ENCODE results near the gene C1QL1. TPM values are rescaled to one million over a fixed set of nuclear protein-coding genes. Genes with fewer than 3 reads are reported as not detected.
A peak's percentile ranks its signal among the peaks of the same experiment; 100 is the strongest.

Gene C1QL1
- polyA plus RNA-seq, 1 donor from 2014 or later, result 0.19 TPM

DNA sequence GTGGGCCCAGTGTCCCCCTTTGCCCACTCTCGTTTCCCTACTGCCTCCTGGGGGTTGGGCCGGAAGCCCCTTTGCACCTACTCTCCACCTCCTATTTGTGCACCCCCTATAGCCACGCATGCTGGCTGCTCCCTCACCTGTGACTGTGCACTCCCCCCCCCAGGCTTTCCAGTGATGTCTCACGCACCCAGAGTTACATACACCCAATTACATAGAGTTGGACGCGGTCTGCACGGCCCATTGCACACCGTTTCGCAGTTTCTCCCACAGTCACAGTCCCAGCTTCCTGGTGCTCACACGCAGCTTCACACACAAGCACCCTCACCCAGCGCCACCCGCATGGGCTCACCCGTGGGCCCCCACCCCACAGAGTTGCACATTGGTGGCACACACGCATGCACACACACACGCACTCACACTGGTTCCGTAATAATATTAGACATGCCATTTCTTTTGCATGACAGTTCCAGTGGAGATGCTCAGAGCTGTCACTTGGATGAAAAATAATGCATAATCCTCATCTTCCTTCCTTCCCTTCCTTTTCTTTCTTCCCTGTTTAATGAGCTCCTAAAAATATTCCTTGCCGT lies 21.5 kb upstream of the C1QL1 start:
- Histone ChIP-seq H3K4me2 (ENCODE audit: low read length) (peak overlapping the region; percentile 48), H2AFZ (ENCODE audit: low read depth, low read length) (no peak overlapping the region), H3K4me3 (ENCODE audit: low read length) (peak overlapping the region; percentile 44), H3K9me3 (ENCODE audit: low read length) (no peaks in the 10 kb centered on the region), H4K20me1 (ENCODE audit: insufficient read depth) (no peaks in the 10 kb centered on the region), H3K27me3 (ENCODE audit: insufficient read depth, low read depth, low read length) (no peaks in the 10 kb centered on the region), H3K27ac (ENCODE audit: low read length) (peak overlapping the region; percentile 81), H3K9ac (ENCODE audit: low read length) (peak overlapping the region; percentile 42), H3K79me2 (replicated peaks; ENCODE audit: insufficient read depth, low read length) (no peaks in the 10 kb centered on the region), H3K9me2 (ENCODE audit: insufficient read depth, low read length) (no peaks in the 10 kb centered on the region), H3K36me3 (ENCODE audit: insufficient read depth, low read length) (no peaks in the 10 kb centered on the region), H3F3A (ENCODE audit: insufficient read depth, low read length, poor library complexity, severe bottlenecking) (no peaks in the 10 kb centered on the region)
- TF ChIP-seq EP300 (conservative IDR thresholded peaks at IDR 0.05; ENCODE audit: poor library complexity, severe bottlenecking) (peak; percentile 85), SMC3 (conservative IDR thresholded peaks at IDR 0.05; ENCODE audit: poor library complexity) (no peak), POLR2AphosphoS5 (IDR thresholded peaks at IDR 0.05) (peak; percentile 56), MXI1 (conservative IDR thresholded peaks at IDR 0.05; ENCODE audit: poor library complexity, severe bottlenecking) (no peak), RAD21 (conservative IDR thresholded peaks at IDR 0.05) (no peak)
- TF ChIP-seq, protein P1, sequence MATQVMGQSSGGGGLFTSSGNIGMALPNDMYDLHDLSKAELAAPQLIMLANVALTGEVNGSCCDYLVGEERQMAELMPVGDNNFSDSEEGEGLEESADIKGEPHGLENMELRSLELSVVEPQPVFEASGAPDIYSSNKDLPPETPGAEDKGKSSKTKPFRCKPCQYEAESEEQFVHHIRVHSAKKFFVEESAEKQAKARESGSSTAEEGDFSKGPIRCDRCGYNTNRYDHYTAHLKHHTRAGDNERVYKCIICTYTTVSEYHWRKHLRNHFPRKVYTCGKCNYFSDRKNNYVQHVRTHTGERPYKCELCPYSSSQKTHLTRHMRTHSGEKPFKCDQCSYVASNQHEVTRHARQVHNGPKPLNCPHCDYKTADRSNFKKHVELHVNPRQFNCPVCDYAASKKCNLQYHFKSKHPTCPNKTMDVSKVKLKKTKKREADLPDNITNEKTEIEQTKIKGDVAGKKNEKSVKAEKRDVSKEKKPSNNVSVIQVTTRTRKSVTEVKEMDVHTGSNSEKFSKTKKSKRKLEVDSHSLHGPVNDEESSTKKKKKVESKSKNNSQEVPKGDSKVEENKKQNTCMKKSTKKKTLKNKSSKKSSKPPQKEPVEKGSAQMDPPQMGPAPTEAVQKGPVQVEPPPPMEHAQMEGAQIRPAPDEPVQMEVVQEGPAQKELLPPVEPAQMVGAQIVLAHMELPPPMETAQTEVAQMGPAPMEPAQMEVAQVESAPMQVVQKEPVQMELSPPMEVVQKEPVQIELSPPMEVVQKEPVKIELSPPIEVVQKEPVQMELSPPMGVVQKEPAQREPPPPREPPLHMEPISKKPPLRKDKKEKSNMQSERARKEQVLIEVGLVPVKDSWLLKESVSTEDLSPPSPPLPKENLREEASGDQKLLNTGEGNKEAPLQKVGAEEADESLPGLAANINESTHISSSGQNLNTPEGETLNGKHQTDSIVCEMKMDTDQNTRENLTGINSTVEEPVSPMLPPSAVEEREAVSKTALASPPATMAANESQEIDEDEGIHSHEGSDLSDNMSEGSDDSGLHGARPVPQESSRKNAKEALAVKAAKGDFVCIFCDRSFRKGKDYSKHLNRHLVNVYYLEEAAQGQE (IDR thresholded peaks at IDR 0.05; ENCODE audit: borderline replicate concordance), result no peak

DNA sequence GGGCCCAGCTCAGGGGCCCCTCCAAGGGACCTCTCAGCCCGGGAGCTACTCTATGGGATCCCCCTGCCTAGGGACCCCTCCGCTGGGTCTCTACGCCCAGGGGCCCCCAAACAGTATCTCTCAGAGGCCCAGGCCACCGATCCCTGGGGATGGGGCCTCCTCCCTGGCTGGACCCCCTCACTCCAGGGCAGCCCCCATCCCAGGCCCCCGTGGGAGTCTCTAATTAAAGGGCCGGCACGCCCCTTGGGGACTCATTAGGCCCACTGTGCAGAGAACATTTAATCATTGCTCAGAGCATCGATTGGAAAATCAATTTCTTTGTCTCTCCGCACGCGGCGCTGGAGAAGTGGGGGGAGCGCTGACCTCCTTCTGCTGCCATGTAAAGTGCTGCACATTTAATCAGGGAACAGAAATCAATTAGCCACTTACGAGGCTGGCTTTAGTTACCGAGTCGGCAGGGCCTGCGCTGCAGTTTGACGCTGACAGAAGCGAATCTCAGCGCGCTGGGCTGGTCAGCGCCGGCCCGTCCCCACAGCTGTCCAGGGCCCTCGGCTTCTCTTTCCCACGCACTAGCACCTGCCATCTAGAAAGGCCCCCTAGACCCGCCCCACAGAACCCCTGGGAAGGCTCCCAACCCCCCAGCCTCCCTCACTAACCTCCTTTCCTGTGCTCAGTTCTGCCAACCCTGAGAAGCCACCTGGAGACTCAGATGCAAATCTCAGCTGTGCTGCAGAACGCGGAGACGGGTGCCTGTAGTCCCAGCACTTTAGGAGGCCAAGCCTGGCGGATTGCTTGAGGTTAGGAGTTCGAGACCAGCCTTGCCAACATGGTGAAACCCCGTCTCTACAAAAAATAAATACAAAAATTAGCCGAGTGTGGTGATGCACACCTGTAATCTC lies 20.2 kb upstream of the C1QL1 start:
- Histone ChIP-seq H3K36me3 (ENCODE audit: insufficient read depth, low read length) (no peaks in the 10 kb centered on the region), H3K27ac (ENCODE audit: low read length) (peak overlapping the region; percentile 34), H3K27me3 (ENCODE audit: insufficient read depth, low read depth, low read length) (no peaks in the 10 kb centered on the region), H3K9me2 (ENCODE audit: insufficient read depth, low read length) (no peaks in the 10 kb centered on the region), H3F3A (ENCODE audit: insufficient read depth, low read length, poor library complexity, severe bottlenecking) (no peaks in the 10 kb centered on the region), H3K9me3 (ENCODE audit: low read length) (no peaks in the 10 kb centered on the region), H2AFZ (ENCODE audit: low read depth, low read length) (no peak overlapping the region), H3K4me3 (ENCODE audit: low read length) (peak overlapping the region; percentile 53), H3K4me2 (ENCODE audit: low read length) (no peak overlapping the region), H3K79me2 (replicated peaks; ENCODE audit: insufficient read depth, low read length) (no peaks in the 10 kb centered on the region), H3K9ac (ENCODE audit: low read length) (peak overlapping the region; percentile 34), H4K20me1 (ENCODE audit: insufficient read depth) (no peaks in the 10 kb centered on the region)
- TF ChIP-seq SMC3 (conservative IDR thresholded peaks at IDR 0.05; ENCODE audit: poor library complexity), result no peak

DNA sequence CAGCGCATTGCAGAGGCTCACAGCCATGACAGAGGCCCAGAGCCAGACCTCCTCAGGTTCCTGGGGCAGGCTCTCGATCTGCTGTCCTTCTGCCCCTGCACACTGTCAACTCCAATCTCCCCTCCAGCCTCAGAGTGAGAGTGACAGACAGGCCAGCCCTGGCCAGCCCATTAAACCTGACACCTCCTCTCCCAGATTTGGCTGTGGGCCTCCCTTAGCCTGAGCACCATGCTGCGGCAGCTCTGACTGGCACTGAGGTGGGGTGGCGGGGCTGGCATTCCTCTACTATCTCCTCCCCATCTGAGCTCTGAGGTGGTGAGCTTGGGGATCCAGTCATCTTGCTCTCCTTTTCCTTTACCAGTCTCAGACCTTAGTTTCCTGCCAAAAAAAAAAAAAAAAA lies 15.5 kb upstream of the C1QL1 start:
- H3K27ac ChIP-seq (ENCODE audit: low read length), result no peak overlapping the region
- H4K20me1 ChIP-seq (ENCODE audit: insufficient read depth), result no peaks in the 10 kb centered on the region

More for the DNA sequence above, 15.5 kb upstream of the C1QL1 start:
- Histone ChIP-seq H3K9me2 (ENCODE audit: insufficient read depth, low read length) (no peaks in the 10 kb centered on the region), H3K79me2 (replicated peaks; ENCODE audit: insufficient read depth, low read length) (no peaks in the 10 kb centered on the region), H3K36me3 (ENCODE audit: insufficient read depth, low read length) (no peaks in the 10 kb centered on the region), H3F3A (ENCODE audit: insufficient read depth, low read length, poor library complexity, severe bottlenecking) (no peaks in the 10 kb centered on the region), H3K27me3 (ENCODE audit: insufficient read depth, low read depth, low read length) (no peaks in the 10 kb centered on the region), H3K9me3 (ENCODE audit: low read length) (no peaks in the 10 kb centered on the region), H2AFZ (ENCODE audit: low read depth, low read length) (no peak overlapping the region), H3K9ac (ENCODE audit: low read length) (no peak overlapping the region), H3K4me2 (ENCODE audit: low read length) (no peak overlapping the region), H3K4me3 (ENCODE audit: low read length) (no peak overlapping the region)
- TF ChIP-seq SMC3 (conservative IDR thresholded peaks at IDR 0.05; ENCODE audit: poor library complexity) (no peak), POLR2AphosphoS5 (IDR thresholded peaks at IDR 0.05) (no peak), EP300 (conservative IDR thresholded peaks at IDR 0.05; ENCODE audit: poor library complexity, severe bottlenecking) (no peak), EZH2 (IDR thresholded peaks at IDR 0.05; ENCODE audit: borderline replicate concordance, insufficient read depth, low read length, poor library complexity, severe bottlenecking) (no peak), RAD21 (conservative IDR thresholded peaks at IDR 0.05) (no peak)
- TF ChIP-seq, protein P2, sequence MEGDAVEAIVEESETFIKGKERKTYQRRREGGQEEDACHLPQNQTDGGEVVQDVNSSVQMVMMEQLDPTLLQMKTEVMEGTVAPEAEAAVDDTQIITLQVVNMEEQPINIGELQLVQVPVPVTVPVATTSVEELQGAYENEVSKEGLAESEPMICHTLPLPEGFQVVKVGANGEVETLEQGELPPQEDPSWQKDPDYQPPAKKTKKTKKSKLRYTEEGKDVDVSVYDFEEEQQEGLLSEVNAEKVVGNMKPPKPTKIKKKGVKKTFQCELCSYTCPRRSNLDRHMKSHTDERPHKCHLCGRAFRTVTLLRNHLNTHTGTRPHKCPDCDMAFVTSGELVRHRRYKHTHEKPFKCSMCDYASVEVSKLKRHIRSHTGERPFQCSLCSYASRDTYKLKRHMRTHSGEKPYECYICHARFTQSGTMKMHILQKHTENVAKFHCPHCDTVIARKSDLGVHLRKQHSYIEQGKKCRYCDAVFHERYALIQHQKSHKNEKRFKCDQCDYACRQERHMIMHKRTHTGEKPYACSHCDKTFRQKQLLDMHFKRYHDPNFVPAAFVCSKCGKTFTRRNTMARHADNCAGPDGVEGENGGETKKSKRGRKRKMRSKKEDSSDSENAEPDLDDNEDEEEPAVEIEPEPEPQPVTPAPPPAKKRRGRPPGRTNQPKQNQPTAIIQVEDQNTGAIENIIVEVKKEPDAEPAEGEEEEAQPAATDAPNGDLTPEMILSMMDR (IDR thresholded peaks at IDR 0.05; ENCODE audit: poor library complexity, severe bottlenecking), result no peak

All from neural cell (in vitro differentiated cells).